NCI-H2171 treated with DMSO at 0.1 percent for 48 hours (cell line): ENCODE results near the gene PYGM.
"Not testable (repeated sequence)": the region's sequence is repeated elsewhere in the genome, so short reads cannot be mapped to it uniquely, and the experiment has no call there.

Source experiments
- DNase-seq: peaks from one replicate; lab custom pipeline; 2025; lab: John Stamatoyannopoulos, UW

Gene PYGM

DNA sequence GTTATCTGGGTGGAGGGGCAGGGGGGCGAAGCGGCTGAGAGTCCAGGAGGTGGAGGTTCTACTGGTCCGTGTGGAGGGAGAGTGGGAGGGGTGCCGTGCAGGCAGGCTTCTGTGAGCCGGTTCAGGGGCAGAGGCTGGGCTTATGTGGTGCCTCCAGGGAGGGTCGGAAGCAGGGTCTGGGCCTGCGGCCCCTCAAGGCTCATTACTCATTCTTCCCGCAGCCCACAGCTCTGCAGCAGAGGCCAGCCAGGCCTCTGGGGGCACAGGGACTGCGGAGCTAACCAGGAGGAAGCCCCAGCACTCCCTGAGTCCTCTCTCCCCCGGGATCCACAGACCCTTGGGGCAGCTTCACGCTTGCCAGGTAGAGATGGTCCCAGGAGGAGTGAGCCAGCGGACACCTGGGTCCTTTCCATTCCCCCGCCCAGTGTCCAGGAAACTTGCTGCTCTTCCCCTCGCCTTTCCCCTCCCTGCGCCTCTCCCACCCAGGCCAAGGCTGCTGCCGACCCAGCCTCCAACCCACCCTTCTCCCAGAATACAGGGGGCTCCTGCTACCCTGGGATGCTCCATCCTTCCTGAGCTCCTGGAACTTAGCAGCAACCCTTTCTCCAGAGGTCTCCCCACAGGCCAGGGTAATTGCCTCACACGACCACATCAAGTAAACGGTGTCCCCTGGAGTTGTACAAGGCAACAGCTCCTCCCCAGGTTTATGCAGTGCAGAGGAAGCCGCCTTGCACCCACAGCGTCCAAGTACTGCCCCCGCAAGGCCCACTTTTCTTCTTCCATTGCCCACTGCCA lies 43.1 kb downstream of the PYGM start:
- no peak for DNase-seq

DNA sequence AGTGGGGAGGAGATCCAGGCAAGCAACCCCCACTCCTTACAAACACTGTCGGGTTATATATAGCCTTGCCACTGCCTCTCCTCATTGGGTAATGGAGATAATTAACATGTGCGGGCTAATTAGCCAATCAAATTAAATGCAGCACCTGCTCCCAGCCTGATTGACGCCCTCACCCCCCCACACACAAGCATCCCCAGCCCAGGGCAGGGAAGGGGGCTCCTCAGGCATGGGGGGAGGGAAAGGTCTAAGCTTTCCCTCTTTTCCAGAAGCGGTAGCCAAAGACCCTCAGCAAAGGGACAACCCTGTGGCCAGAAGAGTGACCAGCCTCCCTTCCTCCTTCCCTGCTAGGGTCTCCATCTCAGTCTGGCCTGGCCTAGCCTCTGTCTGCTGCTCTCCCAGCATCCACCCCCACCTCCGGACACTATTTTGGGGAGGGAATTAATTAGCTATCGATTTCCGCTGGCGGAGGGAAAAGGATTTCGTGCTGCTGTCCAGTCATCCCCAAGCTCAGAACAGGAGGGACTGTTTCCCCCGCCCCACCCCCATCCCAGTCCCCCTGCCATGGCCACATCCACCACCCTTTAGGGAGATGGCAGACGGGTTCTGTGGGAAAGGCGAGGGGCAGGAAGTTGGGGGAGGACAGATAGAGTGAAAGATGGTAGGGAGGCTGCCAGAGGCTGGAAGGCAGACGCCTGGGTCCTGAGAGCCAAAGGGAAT lies 43.9 kb downstream of the PYGM start:
- DNase-seq, result no peak

DNA sequence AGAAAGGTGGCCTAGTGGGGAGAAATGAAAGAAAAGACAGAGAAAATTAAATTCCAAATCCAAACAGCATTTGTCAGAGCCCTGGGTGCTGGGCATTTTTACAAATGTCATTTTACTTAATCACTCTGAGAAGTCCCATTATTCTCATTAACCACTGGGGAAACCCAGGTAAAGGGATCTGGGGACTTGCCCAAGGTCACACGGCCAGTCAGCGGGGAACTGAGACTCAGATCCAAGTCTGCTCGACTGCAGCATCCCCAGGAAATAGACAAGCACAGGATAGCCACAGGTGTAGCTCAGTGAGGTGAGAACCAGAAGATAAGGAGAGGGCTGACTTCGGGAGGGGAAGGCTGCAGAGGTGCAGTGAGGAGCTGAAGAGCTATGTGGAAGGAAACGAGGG lies 44.7 kb downstream of the PYGM start:
- DNase-seq, result no peak

DNA sequence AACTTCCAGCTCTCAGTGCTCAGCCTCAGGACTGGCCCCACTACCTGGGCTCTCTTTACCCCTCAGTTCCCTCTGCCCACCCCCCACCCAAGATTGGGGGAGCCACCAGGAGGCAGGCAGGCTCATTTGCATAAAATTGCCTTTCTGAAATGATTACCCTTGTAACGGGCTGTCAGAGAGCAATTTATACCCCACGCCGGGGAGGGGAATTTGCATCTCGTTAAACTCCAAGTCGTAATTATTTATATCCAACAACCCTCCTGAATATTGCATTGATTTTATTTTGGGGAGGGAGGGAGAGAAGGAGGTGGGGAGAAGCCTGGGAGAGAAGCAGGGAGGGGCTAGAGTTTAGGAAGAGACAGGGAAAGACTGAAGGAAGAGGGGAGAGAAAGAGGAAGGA lies 45.1 kb downstream of the PYGM start:
- no peak for DNase-seq

DNA sequence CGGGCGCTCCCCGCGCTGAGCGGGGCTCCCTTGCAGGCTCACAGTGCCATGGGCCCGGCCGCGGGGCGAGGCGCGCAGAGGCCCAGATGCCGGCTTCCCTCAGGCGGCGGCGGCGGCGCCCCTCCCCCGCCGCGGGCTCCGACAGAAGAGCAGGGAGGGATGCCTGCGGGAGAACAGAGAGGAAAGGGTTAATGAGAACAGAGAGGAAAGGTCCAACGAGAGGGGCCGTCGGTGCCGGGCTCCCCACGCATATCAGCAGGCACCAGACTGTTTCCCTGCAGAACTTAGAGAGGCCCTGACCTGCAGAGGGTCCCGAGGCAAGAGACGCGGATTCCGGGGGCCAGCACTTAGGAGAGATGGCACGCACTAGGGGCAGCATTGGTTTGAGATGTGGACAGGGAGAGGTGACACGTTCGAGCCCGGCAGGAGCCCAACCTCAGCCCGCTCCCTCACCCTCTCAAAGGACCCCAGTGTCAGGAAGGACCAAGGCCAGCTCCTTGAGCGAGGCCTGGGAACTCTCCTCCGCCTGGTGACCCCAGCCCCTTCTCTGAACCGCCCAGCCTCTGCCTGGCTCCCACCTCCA lies 45.9 kb downstream of the PYGM start:
- DNase-seq, result no peak

DNA sequence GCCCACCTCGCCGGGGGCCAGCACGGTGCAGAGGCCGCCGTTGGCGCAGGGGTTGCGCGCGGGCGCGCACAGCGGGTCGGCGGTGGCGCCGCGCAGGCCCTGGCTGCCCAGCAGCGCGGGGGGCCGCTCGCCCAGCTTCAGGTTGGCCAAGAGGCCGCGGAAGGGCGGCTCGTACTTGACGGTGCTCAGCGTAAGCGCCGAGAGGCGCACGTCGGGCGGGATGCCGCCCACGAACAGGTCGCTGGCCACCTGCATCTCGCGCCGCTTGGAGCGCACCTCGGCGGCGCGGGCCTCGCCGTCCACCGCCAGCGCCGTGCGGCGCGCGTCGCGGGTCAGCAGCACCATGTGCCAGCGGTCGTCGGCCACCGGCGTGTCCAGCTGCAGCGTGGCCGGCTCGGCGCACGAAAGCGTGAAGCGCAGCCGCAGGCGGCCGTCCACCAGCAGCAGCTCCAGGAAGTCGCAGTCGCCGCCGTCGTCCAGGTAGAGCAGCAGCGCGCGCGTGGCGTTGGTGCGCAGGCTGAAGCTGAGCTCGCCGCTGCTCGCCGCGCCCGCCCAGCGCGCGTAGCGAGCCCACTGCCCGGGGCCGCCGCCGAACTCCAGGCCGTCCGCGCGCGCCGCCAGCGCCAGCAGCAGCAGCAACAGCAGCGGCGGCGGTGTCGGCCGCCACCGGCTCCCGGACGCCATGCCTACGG lies 46.6 kb downstream of the PYGM start:
- peak; percentile 21 for DNase-seq

DNA sequence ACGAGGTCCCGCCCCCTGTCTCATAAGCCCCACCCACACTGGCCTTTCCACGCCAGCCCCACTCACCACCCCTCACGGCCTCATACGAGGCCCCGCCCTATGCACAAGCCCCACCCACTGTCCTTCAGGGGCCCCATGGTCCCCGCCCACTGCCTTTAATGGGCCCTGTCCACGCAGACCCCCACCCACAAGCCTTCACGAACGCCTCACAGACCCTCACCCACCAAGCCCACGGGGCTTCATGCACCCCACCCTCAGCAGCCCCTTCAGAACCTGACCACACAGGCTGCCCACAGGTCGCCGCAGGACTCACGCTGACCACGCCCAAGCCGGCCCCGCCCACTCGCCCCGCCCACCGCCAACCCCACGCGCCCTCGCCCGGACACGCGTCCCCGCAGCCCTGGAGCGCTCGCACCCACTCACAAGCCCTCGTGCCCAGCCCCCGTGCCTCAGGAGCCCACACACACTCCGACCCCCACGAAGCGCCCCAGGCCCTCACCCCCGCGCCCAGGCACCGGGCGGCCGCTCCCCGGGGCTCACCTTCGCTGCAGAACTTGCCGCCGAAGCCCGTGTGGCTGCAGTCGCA lies 47.3 kb downstream of the PYGM start:
- DNase-seq, result no peak

DNA sequence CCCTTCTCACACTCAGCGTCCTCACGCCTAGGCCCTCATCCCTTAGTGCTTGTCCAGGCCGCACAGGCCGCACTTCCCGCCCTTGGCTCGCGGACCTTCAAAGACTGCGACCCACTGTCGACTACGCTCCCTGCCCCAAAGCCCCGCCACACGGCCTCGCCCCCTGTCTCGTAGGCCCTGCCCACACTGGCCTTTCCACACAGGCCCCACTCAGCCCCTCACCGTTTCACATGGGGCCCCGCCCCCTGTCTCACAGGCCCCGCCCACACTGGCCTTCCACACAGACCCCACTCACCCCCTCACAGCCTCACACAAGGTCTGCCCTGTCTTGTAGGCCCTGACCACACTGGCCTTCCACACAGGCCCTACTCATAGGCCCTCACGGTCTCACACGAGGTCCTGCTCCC lies 47.8 kb downstream of the PYGM start:
- no peak for DNase-seq

DNA sequence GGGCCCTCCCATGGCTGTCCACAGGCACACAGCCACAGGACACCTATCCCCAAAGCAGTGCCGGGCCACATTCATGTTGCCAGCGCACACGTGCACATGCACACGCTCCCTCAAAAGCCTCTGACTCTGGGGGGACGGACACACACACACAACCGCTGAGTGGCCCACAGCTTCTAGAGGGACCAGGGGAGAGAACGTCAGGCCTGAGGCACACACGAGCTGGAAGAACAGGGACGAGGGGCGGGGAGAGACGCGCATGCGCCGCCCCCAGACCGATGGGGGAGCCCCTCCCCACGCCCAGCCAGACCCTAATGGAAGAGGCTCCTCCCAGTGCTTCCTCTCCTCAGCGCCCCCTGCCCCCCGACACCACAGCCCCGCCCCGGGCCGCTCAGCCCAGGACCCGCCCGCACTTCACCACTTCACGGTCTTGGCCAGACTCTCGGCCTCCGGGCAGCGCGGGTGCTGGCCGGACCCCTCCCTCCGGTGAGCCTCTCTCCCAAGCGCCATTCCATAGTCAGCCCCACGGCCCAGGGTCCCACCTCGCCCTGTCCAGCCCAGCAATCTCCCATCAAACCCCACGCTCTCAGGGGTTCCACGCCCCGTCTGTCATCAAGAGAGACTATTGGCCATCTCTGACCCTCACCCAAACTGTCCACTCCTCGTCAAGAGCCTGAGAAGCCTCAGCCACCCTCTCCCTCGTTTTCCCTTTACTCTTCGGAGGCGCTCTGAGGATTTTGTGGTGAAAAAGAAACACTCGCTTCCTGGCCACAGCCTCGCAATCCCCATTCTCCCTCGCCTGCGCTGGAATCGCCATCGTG lies 48.4 kb downstream of the PYGM start:
- no peak for DNase-seq

DNA sequence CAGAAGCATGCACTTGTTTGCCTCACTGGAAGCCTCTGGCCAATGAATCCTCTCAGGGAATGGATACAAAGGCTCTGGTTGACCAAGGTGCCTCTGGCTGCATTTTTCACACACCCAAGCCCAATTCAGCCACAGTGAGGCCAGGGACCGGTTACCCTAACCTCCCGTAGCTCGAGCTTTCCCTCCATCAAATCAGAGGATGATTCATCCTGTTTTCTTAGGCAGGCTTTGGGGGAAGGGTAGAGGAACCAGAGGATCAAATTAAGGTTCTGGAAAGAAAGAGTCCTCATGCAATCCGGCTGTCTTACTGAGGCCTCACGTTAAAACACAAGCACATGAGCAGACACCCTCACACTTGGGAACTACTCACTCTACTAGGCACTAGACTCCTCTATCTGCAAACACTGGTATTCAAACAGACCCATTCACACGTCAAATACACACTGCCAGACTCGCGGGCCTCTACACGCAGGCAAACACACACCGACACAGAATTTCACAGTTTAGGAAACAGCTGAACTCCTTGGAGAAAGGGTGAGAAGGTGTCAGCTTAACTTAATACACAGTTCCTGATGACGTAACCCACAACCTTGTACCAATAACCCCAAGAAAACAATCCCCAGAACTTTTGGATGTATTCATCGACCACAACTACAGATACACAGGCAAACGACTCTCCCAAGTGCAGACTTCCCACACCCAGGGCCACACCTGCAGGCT lies 49.2 kb downstream of the PYGM start:
- DNase-seq, result no peak

DNA sequence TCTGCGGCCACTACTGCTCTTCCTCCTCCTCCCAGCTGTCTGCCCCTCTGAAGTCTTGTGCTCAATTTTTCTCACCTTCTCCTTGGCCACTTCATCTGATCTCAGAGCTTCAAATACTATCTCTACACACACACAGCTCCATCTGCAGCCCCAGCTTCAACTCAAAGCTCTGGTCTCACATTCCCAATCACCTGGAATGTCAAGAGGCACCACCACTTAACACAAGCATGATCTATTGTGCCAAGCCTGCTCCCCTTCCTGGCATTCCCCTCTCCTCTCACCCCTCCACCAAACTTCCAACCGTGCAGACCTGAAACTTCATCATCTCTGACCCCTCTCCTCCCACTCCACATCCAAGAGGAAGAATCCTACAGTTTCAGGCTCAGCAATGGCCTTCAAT lies 54.3 kb downstream of the PYGM start:
- DNase-seq, result no peak

DNA sequence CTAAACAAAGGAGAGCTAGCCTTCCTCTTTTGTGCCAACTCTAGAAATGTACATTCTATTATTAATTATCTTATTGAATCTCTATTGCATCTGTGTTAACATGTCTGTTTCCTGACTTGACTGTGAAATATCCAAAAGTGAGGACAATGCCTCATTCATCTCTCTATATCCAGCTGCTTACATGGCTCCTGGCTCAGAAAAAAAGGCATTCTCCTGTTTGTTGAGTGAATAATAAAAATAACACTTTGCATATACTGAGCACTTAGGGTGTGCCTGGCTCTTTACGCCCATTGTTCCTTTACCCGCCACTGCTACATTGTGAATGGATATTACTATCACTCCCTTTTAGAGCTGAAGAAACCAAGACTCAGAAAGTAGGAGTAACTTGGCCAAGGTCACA lies 56.7 kb downstream of the PYGM start:
- no peak for DNase-seq

DNA sequence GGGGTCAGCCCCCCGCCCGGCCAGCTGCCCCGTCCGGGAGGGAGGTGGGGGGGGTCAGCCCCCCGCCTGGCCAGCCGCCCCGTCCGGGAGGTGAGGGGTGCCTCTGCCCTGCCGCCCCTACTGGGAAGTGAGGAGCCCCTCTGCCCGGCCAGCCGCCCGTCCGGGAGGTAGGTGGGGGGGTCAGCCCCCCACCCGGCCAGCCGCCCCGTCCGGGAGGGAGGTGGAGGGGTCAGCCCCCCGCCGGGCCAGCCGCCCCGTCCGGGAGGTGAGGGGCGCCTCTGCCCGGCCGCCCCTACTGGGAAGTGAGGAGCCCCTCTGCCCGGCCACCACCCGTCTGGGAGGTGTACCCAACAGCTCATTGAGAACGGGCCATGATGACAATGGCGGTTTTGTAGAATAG lies 57.8 kb downstream of the PYGM start:
- not testable (repeated sequence) for DNase-seq

DNA sequence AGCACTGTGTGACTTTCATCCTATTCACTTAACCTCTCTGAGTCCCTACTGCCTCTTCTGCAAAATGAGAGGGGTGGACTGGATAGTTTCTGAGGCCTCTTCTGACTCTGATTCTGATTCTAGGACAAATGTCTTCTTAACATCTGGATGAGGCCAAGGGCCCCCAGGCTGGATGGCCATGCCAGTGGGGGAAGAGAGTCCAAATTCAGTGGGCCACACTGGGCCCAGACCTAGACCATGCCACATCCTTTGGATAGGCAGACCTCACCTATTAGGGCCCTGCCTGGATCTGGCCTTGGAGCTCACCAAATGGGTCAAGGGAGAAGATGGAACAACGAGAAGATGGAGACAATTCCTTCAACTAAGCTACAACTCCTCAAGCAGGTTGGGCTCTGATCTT lies 61.3 kb downstream of the PYGM start:
- DNase-seq, result no peak

DNA sequence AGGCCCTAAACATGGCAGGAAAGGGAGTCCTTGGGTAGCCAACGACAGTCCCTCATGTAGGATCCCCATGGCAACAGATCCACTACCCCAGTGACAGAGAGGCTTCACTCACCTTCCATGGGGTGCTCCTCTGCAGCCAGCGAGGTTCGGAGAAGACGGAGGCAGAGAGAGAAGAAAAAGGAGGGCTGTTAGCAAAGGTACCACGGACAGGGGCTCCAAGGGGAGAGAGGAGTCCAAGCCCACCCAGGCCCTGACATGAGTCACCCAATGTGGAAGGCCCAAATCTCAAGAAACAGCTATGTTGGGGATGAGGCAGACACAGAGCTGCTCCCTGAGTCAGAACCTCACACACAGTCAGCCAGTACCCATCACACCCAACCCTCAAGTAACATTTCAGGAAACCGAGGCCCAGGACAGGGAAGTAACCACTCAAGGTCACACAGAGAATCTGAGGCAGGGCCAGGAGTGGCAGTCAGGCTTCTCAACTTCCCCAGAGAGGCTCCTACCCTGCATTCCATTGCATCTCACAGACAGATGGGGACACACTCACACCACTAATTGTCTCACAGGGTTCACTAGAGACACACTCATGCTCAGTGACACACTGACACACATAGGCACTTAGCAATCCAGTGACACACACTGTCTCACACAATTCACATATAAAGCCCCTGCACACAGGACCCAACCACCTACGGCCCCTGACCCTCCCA lies 62.0 kb downstream of the PYGM start:
- no peak for DNase-seq
